Measurements from ENCODE around the gene CWC27. TPM values are rescaled to one million over a fixed set of nuclear protein-coding genes. Genes with fewer than 3 reads are reported as not detected.
"Not testable (repeated sequence)": the region's sequence is repeated elsewhere in the genome, so short reads cannot be mapped to it uniquely, and the experiment has no call there.

The CWC27 gene
- total and polyA plus RNA-seq, 2 donors from 2014 or later, result 16.5 to 17.3 TPM

DNA sequence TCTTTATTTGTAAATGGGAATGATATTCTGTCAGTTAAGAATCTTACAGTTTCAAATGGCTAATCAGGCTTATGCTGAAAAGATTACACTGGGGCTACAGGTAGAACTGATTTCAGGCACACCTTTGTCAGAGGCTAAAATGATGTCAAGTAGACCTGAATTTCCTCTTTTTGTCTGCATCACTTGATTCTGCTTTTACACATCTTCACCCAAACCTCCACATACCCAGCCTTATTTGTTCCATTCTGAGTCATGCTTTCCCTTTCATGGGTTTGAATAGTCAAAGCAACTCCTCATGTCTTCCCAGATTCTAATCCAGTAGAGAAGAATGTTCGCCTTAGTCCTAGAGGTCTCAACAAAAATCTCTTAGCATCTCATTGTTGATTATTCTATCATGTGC lies 156.4 kb downstream of the CWC27 start:
- Histone ChIP-seq H3K4me3 (ENCODE audit: low read length in 3 of 3) (no peak overlapping the region), H3K27ac (ENCODE audit: low read depth in 2 of 2, low read length in 2 of 2) (no peak overlapping the region), H3K9ac (ENCODE audit: low read length in 3 of 3) (no peak overlapping the region), H3K9me3 (ENCODE audit: control insufficient read depth in 2 of 3, insufficient read depth in 1 of 3, low read length in 3 of 3) (peaks cover 0 to 12% (median 0%) of the 10 kb centered on the region in 3 donors), H3K27me3 (ENCODE audit: control insufficient read depth, insufficient read depth, low read length) (no peaks in the 10 kb centered on the region), H3K4me1 (ENCODE audit: control insufficient read depth in 2 of 3, insufficient read depth in 2 of 3, low read depth in 1 of 3, low read length in 3 of 3) (no peaks in the 10 kb centered on the region), H3K36me3 (ENCODE audit: control insufficient read depth in 2 of 3, insufficient read depth in 3 of 3, low read length in 3 of 3) (no peaks in the 10 kb centered on the region)
- DNase-seq (no peak), FAIRE-seq (no peak)
- TF ChIP-seq, protein P1, sequence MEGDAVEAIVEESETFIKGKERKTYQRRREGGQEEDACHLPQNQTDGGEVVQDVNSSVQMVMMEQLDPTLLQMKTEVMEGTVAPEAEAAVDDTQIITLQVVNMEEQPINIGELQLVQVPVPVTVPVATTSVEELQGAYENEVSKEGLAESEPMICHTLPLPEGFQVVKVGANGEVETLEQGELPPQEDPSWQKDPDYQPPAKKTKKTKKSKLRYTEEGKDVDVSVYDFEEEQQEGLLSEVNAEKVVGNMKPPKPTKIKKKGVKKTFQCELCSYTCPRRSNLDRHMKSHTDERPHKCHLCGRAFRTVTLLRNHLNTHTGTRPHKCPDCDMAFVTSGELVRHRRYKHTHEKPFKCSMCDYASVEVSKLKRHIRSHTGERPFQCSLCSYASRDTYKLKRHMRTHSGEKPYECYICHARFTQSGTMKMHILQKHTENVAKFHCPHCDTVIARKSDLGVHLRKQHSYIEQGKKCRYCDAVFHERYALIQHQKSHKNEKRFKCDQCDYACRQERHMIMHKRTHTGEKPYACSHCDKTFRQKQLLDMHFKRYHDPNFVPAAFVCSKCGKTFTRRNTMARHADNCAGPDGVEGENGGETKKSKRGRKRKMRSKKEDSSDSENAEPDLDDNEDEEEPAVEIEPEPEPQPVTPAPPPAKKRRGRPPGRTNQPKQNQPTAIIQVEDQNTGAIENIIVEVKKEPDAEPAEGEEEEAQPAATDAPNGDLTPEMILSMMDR (IDR thresholded peaks at IDR 0.05; ENCODE audit: borderline replicate concordance, extremely low read depth, insufficient read depth), result no peak
- intact Hi-C loops (cut with DNase I), result no loop called here

DNA sequence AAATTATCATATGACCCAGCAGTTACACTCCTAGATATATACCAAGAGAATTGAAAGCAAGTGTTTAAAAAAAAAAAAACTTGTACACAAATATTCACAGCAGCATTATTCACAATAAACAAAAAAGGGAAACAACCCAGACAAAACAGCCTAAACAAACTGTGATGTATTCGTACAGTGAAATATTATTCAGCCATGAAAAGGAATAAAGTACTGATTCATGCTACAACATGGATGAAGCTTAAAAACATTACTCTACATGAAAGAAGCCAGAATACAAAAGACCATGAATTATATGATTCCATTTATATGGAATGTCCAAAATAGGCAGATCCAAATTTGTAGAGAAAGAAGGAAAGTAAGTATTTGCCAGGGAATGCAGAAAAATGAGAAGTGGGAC lies 161.1 kb downstream of the CWC27 start:
- Histone ChIP-seq H3K9me3 (ENCODE audit: control insufficient read depth in 2 of 3, insufficient read depth in 1 of 3, low read length in 3 of 3) (no peaks in the 10 kb centered on the region), H3K4me3 (ENCODE audit: low read length in 3 of 3) (no peak overlapping the region), H3K36me3 (ENCODE audit: control insufficient read depth in 2 of 3, insufficient read depth in 3 of 3, low read length in 3 of 3) (no peaks in the 10 kb centered on the region), H3K27ac (ENCODE audit: low read depth in 2 of 2, low read length in 2 of 2) (no peak overlapping the region), H3K27me3 (ENCODE audit: control insufficient read depth, insufficient read depth, low read length) (no peaks in the 10 kb centered on the region), H3K4me1 (ENCODE audit: control insufficient read depth in 2 of 3, insufficient read depth in 2 of 3, low read depth in 1 of 3, low read length in 3 of 3) (no peaks in the 10 kb centered on the region), H3K9ac (ENCODE audit: low read length in 3 of 3) (no peak overlapping the region)
- TF ChIP-seq, protein P1 (IDR thresholded peaks at IDR 0.05; ENCODE audit: borderline replicate concordance, extremely low read depth, insufficient read depth), result no peak
- intact Hi-C loops (cut with DNase I), result no loop called here
- FAIRE-seq (no peak), DNase-seq (no peak)

DNA sequence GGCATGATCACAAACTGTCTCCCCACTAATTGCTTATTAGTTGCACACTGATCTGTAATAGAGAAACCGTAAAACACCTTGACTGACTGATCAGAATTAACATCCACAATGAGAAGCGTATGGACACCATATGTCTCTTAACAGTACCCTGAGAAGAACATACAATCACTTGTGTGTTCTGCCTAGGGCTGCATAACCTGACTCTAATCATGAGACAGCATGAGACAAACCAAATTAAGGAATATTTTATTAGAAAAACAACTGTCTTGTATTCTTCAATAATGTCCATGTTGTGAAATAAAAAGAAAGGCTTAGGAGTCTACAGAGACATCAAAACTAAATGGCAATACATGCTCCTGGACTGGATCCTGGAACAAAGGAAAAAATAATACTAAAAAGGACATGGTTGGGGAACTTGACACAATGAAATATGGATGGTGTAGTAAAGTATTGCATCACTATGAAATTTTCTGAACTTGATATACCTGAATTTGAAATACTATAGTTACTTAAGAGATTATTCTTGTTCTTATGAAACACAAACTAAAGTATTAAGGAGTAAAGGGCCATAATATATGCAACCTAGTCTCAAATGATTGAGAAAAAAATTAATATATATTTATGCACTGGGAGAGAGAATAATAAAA lies 162.1 kb downstream of the CWC27 start:
- intact Hi-C loops (cut with DNase I), result no loop called here
- H3K27me3 ChIP-seq (ENCODE audit: control insufficient read depth, insufficient read depth, low read length), result no peaks in the 10 kb centered on the region
- H3K36me3 ChIP-seq (ENCODE audit: control insufficient read depth in 2 of 3, insufficient read depth in 3 of 3, low read length in 3 of 3), result no peaks in the 10 kb centered on the region
- H3K4me1 ChIP-seq (ENCODE audit: control insufficient read depth in 2 of 3, insufficient read depth in 2 of 3, low read depth in 1 of 3, low read length in 3 of 3), result no peaks in the 10 kb centered on the region
- H3K4me3 ChIP-seq (ENCODE audit: low read length in 3 of 3), result no peak overlapping the region
- H3K27ac ChIP-seq (ENCODE audit: low read depth in 2 of 2, low read length in 2 of 2), result no peak overlapping the region
- no peak for DNase-seq
- no peaks in the 10 kb centered on the region for H3K9me3 ChIP-seq (ENCODE audit: control insufficient read depth in 2 of 3, insufficient read depth in 1 of 3, low read length in 3 of 3)
- TF ChIP-seq, protein P1 (IDR thresholded peaks at IDR 0.05; ENCODE audit: borderline replicate concordance, extremely low read depth, insufficient read depth), result no peak
- no peak for FAIRE-seq
- H3K9ac ChIP-seq (ENCODE audit: low read length in 3 of 3), result no peak overlapping the region

DNA sequence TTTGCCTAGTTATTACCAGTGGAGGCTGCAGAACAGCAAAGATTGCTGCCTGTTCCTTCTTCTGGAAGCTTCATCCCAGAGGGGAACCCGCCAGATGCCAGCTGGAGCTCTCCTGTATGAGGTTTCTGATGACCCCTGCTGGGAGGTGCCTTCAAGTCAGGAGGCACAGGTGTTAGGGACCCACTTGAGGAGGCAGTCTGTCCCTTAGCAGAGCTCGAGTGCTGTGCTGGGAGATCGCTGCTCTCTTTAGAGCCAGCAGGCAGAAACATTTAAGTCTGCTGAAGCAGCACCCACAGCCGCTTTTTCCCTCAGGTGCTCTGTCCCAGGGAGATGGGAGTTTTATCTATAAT lies 170.7 kb downstream of the CWC27 start:
- H3K9ac ChIP-seq (ENCODE audit: low read length in 3 of 3); H3K27ac ChIP-seq (ENCODE audit: low read depth in 2 of 2, low read length in 2 of 2); H3K36me3 ChIP-seq (ENCODE audit: control insufficient read depth in 2 of 3, insufficient read depth in 3 of 3, low read length in 3 of 3); FAIRE-seq; H3K27me3 ChIP-seq (ENCODE audit: control insufficient read depth, insufficient read depth, low read length); H3K4me1 ChIP-seq (ENCODE audit: control insufficient read depth in 2 of 3, insufficient read depth in 2 of 3, low read depth in 1 of 3, low read length in 3 of 3); H3K9me3 ChIP-seq (ENCODE audit: control insufficient read depth in 2 of 3, insufficient read depth in 1 of 3, low read length in 3 of 3); intact Hi-C loops (cut with DNase I): not testable (repeated sequence)
- peak in 2 of 5 donors; percentile 23 to 31 for DNase-seq
- H3K4me3 ChIP-seq (ENCODE audit: low read length in 3 of 3), result peak overlapping the region in 1 of 3 donors; percentile 17

All from kidney (tissue), 14 donors.